Esophagus squamous epithelium (tissue), 5 donors: Measurements from ENCODE around the gene GATA6. TPM values are rescaled to one million over a fixed set of nuclear protein-coding genes. Genes with fewer than 3 reads are reported as not detected.

Experiments
- DNase-seq: peaks from one replicate; lab custom pipeline; 2025; lab: John Stamatoyannopoulos, UW
- H3K27ac ChIP-seq, 4 donors: fragments of 200-600 bp; sonication (generic); one replicate each; pipeline ENCODE4 v1.5.1; 2016 to 2019; ENCODE audit warnings: mild to moderate bottlenecking in 1 of 4
- H3K27me3 ChIP-seq, 4 donors: fragments of 200-600 bp; sonication (generic); 1 replicate in 3 of 4; 2 replicates in 1 of 4; pipeline versions ENCODE4 v1.5.1 to v1.6.0; 2017 to 2021; ENCODE audit warnings: antibody characterized with exemption in 1 of 4
- H3K36me3 ChIP-seq, 3 donors: fragments of 200-600 bp; sonication (generic); one replicate each; pipeline ENCODE4 v1.5.1; 2016 to 2019
- H3K4me1 ChIP-seq, 3 donors: fragments of 200-600 bp; sonication (generic); one replicate each; pipeline ENCODE4 v1.5.1; 2017 to 2019
- H3K4me3 ChIP-seq, 4 donors: fragments of 200-600 bp; sonication (generic); 1 replicate in 3 of 4; 2 replicates in 1 of 4; pipeline ENCODE4 v1.5.1; 2016 to 2019; ENCODE audit warnings: mild to moderate bottlenecking in 2 of 4, moderate library complexity in 1 of 4
- H3K9me3 ChIP-seq, 3 donors: fragments of 200-600 bp; sonication (generic); one replicate each; pipeline ENCODE4 v1.5.1; 2016 to 2019
- CTCF ChIP-seq, 6 experiments: fragments of 450-650 bp in 4 of 6; fragments of 200-600 bp in 2 of 6; sonication (generic) in 2 of 6; IDR thresholded peaks; one replicate each; pipeline ENCODE4 v1.5.1; 2016 to 2019; ENCODE audit warnings: antibody characterized with exemption in 6 of 6, mild to moderate bottlenecking in 4 of 6, moderate library complexity in 4 of 6
- POLR2A ChIP-seq, 4 donors: fragments of 450-650 bp; IDR thresholded peaks; one replicate each; pipeline ENCODE4 v1.6.1; 2017; ENCODE audit warnings: antibody characterized with exemption in 4 of 4, mild to moderate bottlenecking in 4 of 4, moderate library complexity in 3 of 4
- WGBS, 2 donors: methylation state at CpG; one replicate each; pipeline ENCODE4 v1.1.5; 2018; 5-methylcytosine and 5-hydroxymethylcytosine counted together
- intact Hi-C: fragments of 100-400 bp; cut with DNase I; formaldehyde crosslinking; loops from one replicate; pipeline ENCODE4 v1.15.0; 2022
- total RNA-seq, 4 donors: library from RNA; depleted of rRNA; stranded (reverse); fragments of >200 nt; gene quantifications; one replicate each; pipeline ENCODE4 v1.1.0, GENCODE V29; 2016
- donor health status: DM: yes; HTN: yes; CAD: no.

GATA6 gene
- total RNA-seq, 4 donors from 2014 or later = 0.08 to 2.2 (median 1.2) TPM

GRCh38 chr18:22200611-22201225 lies 31.3 kb downstream of the GATA6 start:
- H3K27ac ChIP-seq = no peak overlapping the region

GRCh38 chr18:22203035-22203434 lies 33.6 kb downstream of the GATA6 start:
- Histone ChIP-seq H3K27me3 (peaks cover 0 to 77% (median 0%) of the 10 kb centered on the region in 4 donors), H3K4me3 (no peak overlapping the region), H3K4me1 (peaks cover 0 to 24% (median 8%) of the 10 kb centered on the region in 3 donors), H3K36me3 (no peaks in the 10 kb centered on the region), H3K27ac (no peak overlapping the region), H3K9me3 (no peaks in the 10 kb centered on the region)
- DNase-seq = no peak
- 53 to 71% methylated on average over 1 of the region's 1 CpG for WGBS, 2 donors
- TF ChIP-seq CTCF (IDR thresholded peaks at IDR 0.05) (no peak), POLR2A (IDR thresholded peaks at IDR 0.05) (no peak)
- intact Hi-C loops = no loop called here

More at GRCh38 chr18:22200611-22201225, 31.3 kb downstream of the GATA6 start:
- Histone ChIP-seq H3K9me3 (no peaks in the 10 kb centered on the region), H3K36me3 (no peaks in the 10 kb centered on the region), H3K4me1 (peaks cover 0 to 48% (median 8%) of the 10 kb centered on the region in 3 donors), H3K4me3 (no peak overlapping the region), H3K27me3 (peaks cover 0 to 75% (median 0%) of the 10 kb centered on the region in 4 donors)
- no peak for TF ChIP-seq CTCF (IDR thresholded peaks at IDR 0.05)
- no peak for TF ChIP-seq POLR2A (IDR thresholded peaks at IDR 0.05)
- WGBS, 2 donors = 82 to 91% methylated on average over 16 to 19 of the region's 32 CpGs
- DNase-seq = no peak
- intact Hi-C loops = no loop called here

- H3K4me1 ChIP-seq = peaks cover 0 to 18% (median 5%) of the 10 kb centered on the region in 3 donors
- no peak overlapping the region for H3K27ac ChIP-seq
- 67 to 69% methylated on average over 3 of the region's 3 CpGs for WGBS, 2 donors
- intact Hi-C loops = no loop called here
- H3K27me3 ChIP-seq = peaks cover 0 to 76% (median 0%) of the 10 kb centered on the region in 4 donors
- H3K4me3 ChIP-seq = no peak overlapping the region
- no peaks in the 10 kb centered on the region for H3K36me3 ChIP-seq
- no peak for DNase-seq
- no peaks in the 10 kb centered on the region for H3K9me3 ChIP-seq
- no peak for TF ChIP-seq CTCF (IDR thresholded peaks at IDR 0.05)
- TF ChIP-seq POLR2A (IDR thresholded peaks at IDR 0.05) = no peak
These were observed 34.3 kb downstream of the GATA6 start for GRCh38 chr18:22203536-22204213.

GRCh38 chr18:22204214-22204536 lies 34.8 kb downstream of the GATA6 start:
- H3K27me3 ChIP-seq = peaks cover 0 to 76% (median 0%) of the 10 kb centered on the region in 4 donors
- peaks cover 0 to 13% (median under 1%) of the 10 kb centered on the region in 3 donors for H3K4me1 ChIP-seq
- DNase-seq = no peak
- WGBS, 2 donors = 100% methylated on average over 1 of the region's 1 CpG; no CpG with 5 or more reads in 1 of the 2 donors
- intact Hi-C loops = no loop called here
- TF ChIP-seq POLR2A (IDR thresholded peaks at IDR 0.05) = no peak
- no peak for TF ChIP-seq CTCF (IDR thresholded peaks at IDR 0.05)
- no peak overlapping the region for H3K4me3 ChIP-seq
- no peak overlapping the region for H3K27ac ChIP-seq
- no peaks in the 10 kb centered on the region for H3K36me3 ChIP-seq
- no peaks in the 10 kb centered on the region for H3K9me3 ChIP-seq

- intact Hi-C loops = no loop called here
- 68 to 85% methylated on average over 6 of the region's 6 CpGs for WGBS, 2 donors
- H3K4me1 ChIP-seq = peaks cover 0 to 9% (median 0%) of the 10 kb centered on the region in 3 donors
These were observed 35.6 kb downstream of the GATA6 start for GRCh38 chr18:22204996-22205395.

More at GRCh38 chr18:22204996-22205395, 35.6 kb downstream of the GATA6 start:
- H3K9me3 ChIP-seq = no peaks in the 10 kb centered on the region
- H3K36me3 ChIP-seq = no peaks in the 10 kb centered on the region
- TF ChIP-seq POLR2A (IDR thresholded peaks at IDR 0.05) (no peak), CTCF (IDR thresholded peaks at IDR 0.05) (no peak)
- no peak overlapping the region for H3K4me3 ChIP-seq
- peaks cover 0 to 74% (median 0%) of the 10 kb centered on the region in 4 donors for H3K27me3 ChIP-seq
- no peak for DNase-seq
- no peak overlapping the region for H3K27ac ChIP-seq
